Brain pericyte (primary cell): ENCODE measurements around the gene ELAVL1.

Experiments
- DNase-seq: peaks from one replicate; pipeline ENCODE4 v3.0.0-alpha.2; 2012; ENCODE audit warnings: low read depth, low spot score

The ELAVL1 gene

GRCh38 chr19:7912697-7913564 lies 92.5 kb downstream of the ELAVL1 start:
- DNase-seq = no peak

DNA sequence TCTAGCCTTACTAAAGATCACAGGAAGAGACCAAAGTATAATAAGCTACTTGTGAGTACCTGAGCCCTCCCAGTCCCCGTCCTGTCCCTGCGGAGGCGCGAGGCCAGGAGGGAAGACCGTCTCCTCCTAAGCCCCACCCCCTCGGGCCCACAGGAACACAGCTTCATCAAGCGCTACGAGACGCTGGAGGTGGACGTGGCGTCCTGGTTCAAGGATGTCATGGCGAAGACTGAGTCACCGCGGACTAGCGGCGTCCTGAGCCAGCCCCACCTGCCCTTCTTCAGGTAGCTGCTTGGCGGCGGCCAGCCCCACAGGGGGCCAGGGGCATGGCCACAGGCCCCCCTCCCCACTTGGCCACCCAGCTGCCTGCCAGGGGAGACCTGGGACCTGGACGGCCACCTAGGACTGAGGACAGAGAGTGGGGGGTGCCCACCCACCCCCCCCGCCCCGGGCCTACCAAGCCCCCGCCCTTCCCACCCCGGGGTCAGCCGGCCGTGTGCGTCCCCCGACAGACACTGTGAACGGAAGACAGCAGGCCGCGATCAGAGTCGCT lies 93.2 kb downstream of the ELAVL1 start:
- DNase-seq = no peak

GRCh38 chr19:7911508-7912143 lies 93.8 kb downstream of the ELAVL1 start:
- no peak for DNase-seq

DNA sequence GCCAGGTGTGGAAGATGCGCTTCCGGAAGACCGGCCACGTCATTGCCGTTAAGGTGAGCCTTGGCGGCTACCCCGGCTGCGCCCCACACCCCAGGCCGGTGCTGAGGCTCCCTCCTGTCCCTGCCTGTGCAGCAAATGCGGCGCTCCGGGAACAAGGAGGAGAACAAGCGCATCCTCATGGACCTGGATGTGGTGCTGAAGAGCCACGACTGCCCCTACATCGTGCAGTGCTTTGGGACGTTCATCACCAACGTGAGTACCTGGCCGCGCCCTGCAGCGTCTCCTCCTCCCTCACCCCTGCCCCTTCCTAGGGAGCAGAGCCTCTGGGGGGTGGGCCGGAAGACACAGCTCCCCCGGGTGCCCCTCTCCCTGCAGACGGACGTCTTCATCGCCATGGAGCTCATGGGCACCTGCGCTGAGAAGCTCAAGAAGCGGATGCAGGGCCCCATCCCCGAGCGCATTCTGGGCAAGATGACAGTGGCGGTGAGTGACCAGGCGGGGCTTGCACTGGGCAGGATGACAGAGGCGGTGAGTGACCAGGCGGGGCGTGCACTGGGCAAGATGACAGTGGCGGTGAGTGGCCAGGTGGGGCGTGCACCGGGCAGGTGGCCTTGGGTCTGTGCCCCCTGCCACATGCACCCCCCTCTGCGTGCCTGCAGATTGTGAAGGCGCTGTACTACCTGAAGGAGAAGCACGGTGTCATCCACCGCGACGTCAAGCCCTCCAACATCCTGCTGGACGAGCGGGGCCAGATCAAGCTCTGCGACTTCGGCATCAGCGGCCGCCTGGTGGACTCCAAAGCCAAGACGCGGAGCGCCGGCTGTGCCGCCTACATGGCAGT lies 94.9 kb downstream of the ELAVL1 start:
- no peak for DNase-seq

GRCh38 chr19:7909471-7910067 lies 95.9 kb downstream of the ELAVL1 start:
- DNase-seq = no peak

DNA sequence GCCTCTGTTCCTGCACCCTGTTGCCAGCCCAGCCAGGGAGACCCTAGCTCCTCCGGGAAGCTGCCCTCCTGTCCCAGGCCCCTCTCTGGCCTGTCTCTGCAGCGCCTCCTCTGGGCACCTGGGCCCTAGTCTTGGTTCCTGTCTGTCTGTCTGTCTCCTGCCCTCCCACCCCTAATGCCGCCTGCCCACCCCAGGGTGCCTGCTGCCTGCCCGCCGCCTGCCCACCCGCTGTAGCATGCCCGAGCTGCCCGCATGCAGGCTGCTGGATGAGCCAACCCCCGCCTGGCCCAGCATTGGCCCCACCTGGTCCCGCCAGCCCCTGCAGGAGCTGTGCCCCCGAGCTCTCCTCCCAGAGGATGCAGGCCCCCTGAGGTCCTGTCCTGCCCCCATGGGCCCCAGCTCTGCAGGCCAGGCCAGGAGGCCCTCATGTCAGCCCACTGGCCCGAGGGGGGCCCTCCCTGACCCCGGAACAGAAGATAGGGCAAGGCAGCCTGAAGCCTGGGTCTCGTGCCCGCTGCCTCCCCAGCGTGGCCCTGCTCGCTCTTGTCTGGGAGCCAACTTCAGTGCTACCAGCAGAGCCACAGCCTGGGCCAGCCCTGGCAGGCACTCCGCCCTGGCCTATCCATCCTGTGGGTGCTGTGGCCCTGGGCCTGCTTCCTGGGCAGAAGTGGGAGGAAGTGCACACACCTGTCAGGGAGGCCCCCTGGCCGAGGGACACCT lies 96.5 kb downstream of the ELAVL1 start:
- no peak for DNase-seq
